Transverse colon (tissue), 3 donors: Measurements from ENCODE around the gene KAT6B.

Experiments used
- EP300 ChIP-seq: sonication (generic); formaldehyde crosslinking; IDR thresholded peaks from one replicate; pipeline ENCODE4 v1.6.1; 2017; ENCODE audit warnings: antibody characterized with exemption, low read depth
- POLR2A ChIP-seq: fragments of 450-650 bp; IDR thresholded peaks from one replicate; pipeline ENCODE4 v1.6.1; 2016; ENCODE audit warnings: antibody characterized with exemption, mild to moderate bottlenecking, moderate library complexity
- TF ChIP-seq, protein P1 (sequence below), 5 experiments: fragments of 200-600 bp in 3 of 5; fragments of 450-650 bp in 2 of 5; sonication (generic) in 3 of 5; IDR thresholded peaks; 1 replicate in 2 of 5; 2 replicates in 3 of 5; pipeline ENCODE4 v1.5.1; 2016 to 2017; ENCODE audit warnings: antibody characterized with exemption in 5 of 5, inconsistent platforms in 3 of 5, mild to moderate bottlenecking in 2 of 5, moderate library complexity in 1 of 5

DNA sequence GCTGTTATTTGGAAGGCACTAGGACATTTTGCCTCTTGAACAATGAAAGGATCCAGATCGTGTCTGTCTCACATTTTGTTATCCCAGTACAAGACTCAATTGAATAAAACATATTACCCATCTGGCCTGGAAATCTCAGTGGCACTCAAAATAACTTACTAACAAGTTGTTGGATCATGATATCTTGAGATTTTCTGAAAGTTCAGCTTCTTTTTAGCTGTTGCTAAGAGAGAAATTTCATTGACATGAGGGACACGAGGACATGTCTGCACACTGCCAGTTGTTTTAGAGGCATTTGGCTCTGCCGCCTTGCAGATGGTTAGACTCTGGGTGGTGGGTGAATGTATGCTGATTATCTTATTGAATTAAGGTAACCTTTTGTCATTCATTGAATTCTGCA is 41.0 kb downstream of the KAT6B start:
- TF ChIP-seq EP300 (no peak), POLR2A (no peak)
- TF ChIP-seq, protein P1, sequence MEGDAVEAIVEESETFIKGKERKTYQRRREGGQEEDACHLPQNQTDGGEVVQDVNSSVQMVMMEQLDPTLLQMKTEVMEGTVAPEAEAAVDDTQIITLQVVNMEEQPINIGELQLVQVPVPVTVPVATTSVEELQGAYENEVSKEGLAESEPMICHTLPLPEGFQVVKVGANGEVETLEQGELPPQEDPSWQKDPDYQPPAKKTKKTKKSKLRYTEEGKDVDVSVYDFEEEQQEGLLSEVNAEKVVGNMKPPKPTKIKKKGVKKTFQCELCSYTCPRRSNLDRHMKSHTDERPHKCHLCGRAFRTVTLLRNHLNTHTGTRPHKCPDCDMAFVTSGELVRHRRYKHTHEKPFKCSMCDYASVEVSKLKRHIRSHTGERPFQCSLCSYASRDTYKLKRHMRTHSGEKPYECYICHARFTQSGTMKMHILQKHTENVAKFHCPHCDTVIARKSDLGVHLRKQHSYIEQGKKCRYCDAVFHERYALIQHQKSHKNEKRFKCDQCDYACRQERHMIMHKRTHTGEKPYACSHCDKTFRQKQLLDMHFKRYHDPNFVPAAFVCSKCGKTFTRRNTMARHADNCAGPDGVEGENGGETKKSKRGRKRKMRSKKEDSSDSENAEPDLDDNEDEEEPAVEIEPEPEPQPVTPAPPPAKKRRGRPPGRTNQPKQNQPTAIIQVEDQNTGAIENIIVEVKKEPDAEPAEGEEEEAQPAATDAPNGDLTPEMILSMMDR (IDR thresholded peaks at IDR 0.05), result no peak
